Hepatic stellate cell (primary cell): ENCODE data around the gene IZUMO4.

ENCODE experiments used
- DNase-seq: peaks from one replicate; pipeline ENCODE4 v3.0.0; 2011; ENCODE audit warnings: low spot score

IZUMO4 gene, protein sequence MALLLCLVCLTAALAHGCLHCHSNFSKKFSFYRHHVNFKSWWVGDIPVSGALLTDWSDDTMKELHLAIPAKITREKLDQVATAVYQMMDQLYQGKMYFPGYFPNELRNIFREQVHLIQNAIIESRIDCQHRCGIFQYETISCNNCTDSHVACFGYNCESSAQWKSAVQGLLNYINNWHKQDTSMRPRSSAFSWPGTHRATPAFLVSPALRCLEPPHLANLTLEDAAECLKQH

GRCh38 chr19:2096480-2097202 lies at the start of gene IZUMO4:
Gene IZUMO4 (plus strand): TSS chr19:2096915. CDS start chr19:2096946, 31 bp downstream.
- peak; percentile 99 for DNase-seq

GRCh38 chr19:2047076-2047448 lies 49.7 kb upstream of the IZUMO4 start:
- DNase-seq = no peak

GRCh38 chr19:2047449-2048103 lies 49.1 kb upstream of the IZUMO4 start:
- DNase-seq = no peak

DNA sequence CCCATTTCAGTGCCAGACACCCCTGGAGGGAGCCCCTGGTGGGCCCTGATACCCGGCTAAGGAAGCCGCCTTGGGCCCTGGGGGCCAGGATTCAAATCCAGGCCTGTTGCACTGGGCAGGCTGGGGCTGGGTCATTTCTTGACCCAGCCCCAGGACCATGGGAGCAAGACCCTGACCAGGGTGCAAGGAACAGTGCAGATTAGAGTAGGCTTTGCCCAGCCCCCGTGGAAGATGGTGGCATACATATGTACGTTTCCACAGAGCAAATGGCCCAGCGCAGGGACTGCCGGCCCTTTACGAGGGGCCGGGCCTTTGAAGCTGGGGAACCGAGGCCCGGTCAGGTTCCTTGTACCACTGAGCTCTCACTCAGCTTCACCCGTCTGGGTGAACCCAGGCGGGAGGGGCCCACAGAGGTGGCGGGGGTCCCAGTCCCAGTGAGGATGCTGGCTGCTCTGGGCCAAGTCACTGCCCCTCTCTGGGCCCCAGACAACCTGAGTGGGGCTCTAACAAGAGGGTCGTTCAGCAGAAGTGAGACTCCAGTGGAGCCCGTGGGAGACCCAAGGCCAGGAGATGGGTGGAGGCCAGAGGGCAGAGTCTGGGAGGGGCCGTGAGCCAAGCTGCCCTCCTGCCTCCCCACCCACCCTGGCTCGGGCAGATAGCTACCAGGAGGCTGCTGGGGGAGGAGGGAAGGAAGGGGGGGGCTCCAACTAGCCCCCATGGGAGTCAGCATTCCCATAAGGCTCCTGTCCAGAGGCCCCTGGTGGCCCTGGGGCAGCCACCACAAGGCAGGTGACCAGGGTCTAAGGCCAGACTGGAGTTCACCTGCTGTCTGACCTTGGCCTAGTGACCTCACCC lies 48.4 kb upstream of the IZUMO4 start:
- no peak for DNase-seq

DNA sequence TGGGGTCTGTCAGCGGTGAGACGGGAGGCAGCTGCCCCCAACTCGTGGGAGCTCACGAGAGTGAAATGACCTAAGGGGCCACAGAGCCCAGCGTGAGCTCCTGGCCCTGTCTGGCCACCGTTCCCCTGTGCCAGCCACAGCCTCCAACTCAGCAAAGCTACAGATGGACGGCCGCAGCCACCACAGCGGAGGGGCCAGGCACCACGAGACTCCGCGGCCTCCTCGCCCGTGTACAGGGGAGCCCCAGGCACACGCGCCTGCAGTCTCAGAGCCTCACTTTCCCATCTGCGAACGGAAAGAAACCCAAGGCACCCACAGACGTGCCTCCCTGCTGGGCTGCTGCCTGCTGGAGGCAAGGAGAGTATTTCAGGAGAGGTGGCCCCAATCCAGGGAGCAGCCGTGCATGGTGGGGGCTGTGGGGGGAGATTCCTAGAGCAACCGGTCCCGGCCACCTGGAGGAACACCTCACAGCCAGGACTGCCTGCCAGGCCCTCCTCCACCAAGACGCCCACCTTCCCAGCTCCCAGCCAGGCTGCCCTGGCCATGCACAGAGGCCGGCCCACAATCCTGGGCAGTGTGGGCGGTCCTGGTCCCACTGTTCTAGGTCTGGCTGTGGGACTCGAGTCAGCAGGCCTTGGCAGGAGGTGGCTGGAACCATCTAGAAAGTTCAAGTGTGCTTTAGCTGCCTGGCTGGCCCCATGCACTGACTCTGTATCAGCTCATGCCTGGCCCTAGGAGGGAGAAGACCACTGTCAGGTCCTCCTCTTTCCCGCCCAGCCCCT lies 47.6 kb upstream of the IZUMO4 start:
- no peak for DNase-seq

GRCh38 chr19:2049741-2050348 lies 46.9 kb upstream of the IZUMO4 start:
- DNase-seq = peak; percentile 69

DNA sequence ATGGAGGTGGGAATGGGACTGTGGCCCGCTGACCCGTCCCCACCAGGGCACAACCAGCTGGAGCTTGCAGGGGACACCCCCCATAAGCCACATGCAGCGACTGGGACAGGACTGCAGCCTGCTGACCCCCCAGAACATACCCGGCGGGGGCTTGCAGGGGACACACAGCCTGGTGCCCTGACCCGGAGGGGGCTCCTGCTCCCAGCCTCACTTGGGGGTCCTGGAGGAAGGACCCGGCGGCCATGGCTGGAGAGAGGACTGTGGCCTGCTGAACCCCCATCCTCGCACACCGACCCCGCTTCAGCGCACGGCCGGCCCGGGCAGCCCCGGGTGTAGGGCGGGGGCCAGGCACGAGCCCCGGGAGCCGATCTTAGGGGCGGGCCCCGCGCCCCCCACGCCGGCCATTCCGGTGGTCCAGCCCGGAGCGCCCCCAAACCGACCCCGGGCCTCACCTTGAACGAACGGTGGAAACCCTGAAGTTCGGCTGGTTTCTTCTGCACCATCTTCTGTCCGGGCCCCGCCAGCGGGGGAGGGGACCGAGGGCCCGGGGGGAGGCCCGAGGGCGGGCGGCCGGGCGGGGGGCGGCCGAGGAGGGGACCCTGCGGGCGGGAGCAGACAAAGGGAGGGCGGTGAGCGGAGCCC lies 46.2 kb upstream of the IZUMO4 start:
- no peak for DNase-seq

GRCh38 chr19:2050991-2051772 lies 45.5 kb upstream of the IZUMO4 start, which contains the start of gene MKNK2:
Gene MKNK2 (minus strand): TSS chr19:2051244. CDS start chr19:2050851, 393 bp downstream.
- peak; percentile 97 for DNase-seq

DNA sequence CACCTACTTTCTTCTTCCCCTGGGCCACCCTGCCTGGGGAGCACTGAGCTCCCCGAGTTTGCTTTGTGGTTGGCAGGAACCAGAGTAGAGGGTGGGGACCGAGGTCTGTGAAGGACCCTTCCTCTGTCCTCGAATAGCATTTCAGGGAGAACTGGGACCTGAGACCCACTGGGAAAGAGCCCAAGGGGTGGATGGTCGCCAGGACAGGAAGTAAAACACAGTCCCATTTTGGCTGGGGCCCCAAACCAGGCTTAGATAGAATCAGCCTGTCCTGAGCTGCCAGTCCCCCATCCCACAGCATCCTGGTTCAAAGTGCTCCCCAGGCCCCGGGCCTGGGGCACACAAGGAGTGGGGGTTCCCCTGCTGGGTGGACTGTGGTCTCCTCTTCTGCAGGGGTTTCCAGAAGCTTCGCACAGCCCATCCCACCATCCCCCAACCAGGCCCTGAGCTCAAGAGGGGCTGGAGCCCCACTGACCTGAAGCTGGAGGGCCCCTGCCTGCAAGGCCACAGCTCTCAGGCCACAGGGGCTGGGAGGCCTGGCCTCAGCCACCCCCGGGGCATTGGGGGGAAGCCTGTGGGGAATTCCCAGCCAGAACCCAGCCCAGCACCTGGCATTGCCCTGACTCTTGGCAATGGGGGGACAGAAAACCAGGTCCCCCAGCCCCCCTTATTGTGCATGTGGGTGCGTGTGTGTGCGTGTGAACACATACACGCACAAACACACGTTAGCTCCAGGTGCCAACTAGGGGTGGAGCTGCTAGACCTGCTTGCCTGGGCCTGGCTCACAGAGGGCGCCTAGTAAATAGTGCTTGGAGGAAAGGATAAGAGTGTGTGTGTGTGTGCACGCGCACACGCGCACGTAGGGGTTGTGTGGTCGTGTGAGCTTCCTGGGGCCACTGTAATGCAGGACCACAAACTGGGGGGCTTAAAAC lies 44.7 kb upstream of the IZUMO4 start:
- DNase-seq = no peak

DNA sequence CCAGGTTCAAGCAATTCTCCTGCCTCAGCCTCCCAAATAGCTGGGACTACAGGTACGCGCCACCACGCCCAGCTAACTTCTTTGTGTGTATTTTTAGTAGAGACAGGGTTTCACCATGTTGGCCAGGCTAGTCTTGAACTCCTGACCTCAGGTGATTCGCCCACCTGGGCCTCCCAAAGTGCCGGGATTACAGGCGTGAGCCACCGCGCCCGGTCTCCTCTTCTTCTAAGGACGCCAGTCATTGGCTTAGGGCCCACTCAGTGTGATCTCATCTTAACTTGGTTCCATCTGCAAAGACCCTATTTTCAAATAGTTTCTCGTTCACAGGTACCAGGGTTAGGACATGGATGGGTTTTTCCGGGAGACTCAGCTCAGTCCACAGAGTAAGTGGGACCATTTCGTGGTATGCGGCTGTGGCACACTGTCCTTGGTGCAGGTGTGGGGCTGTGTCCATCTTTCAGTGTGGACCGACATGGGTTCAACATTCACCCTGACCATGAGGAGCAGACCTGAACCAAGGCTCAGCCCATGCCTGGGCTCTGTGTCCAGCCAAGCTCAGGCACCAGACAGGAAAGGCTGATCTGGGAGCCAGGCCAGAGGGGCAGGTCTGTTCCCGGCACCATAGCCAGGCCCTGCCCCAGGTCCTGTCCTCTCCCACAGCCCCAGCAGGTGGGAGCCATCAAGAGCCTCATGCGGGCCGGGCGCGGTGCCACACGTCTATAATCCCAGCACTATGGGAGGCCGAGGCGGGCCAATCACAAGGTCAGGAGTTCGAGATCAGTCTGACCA lies 42.9 kb upstream of the IZUMO4 start:
- DNase-seq = no peak

- DNase-seq = no peak
Measured at GRCh38 chr19:2054763-2055162, 42.0 kb upstream of the IZUMO4 start.

DNA sequence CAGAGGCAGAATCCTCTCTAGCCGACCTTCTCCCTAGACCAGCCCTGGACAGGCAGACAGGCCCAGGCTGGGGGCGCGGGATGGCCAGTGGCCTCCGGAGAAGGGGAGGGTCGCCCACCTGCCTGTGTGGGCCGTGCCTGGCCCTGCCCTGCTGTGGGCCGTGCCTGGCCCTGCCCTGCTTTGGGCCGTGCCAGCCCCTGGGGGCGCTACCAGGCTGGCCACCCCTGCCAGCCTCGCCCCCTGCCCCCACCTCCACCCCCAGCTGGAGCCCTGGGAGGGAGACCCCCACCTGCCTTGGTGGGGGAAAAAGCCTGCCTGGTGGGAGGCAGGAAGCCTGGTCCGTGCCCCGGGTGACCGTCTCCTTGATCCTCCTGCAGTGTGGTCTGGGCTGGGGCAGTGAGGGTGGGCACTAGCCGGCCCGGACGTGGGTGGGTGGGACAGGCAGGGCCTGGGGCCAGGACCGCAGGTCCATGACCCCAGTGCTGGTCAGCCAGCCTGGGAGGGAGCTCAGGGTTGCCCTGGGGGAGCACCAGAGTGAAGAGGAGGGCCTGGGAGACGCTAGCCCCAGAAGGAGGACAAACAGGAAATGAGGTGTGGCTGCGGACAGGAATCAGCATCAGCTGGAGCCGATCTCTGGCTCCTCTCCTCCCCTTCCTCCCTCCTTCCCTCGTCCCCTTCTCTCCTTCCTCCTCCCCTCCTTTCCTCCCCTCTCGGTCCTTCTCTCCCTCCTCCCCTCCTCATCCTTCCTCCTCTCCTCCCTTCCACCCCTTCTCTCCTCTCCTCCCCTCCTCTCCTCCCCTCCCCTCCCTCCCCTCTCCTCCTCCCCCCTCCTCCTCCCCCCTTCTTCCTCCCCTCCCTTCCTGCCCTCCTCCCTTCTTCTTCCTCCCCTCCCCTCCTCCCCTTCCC lies 40.5 kb upstream of the IZUMO4 start:
- DNase-seq = no peak

DNA sequence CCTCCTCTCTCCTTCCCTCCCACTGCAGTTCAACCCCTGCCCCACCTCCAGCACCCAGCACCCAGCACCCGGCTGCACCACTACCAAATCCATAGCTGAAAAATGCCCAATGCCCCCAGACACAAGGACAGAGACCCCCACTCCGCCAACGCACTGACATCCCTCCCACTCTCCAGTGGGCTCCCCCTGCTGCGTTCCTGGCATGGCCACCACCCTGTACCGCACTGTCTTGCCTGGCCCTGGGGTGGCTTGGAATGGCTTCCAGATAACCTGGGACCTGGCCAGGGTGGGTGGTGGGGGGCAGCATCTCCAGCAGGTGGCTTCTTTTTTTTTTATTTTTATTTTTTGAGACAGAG lies 39.9 kb upstream of the IZUMO4 start:
- no peak for DNase-seq

GRCh38 chr19:2057484-2058469 lies 38.9 kb upstream of the IZUMO4 start:
- no peak for DNase-seq
